T-helper 2 cell treated with Interferon-gamma antibody and Interleukin-4, amounts not matched to agents 100 ng/mL and 5 ng/mL, for 36 hours (primary cell): ENCODE data around the gene SOAT1. TPM values are rescaled to one million over a fixed set of nuclear protein-coding genes. Genes with fewer than 3 reads are reported as not detected.

Source experiments
- intact Hi-C: fragments of 100-400 bp; cut with micrococcal nuclease; formaldehyde crosslinking; loops from one replicate; pipeline ENCODE4 v1.15.1; 2023
- total RNA-seq: library from RNA; stranded (reverse); gene quantifications from 2 replicates; pipeline ENCODE4 v1.2.3, GENCODE V29; 2022

The SOAT1 gene
- total RNA-seq, 1 donor from 2014 or later, result 43.3 TPM

GRCh38 chr1:179303200-179303785, 9.7 kb downstream of the SOAT1 start:
- intact Hi-C loops, result no loop called here

- intact Hi-C loops, result no loop called here
Observed at GRCh38 chr1:179305450-179305849, 11.9 kb downstream of the SOAT1 start.

- intact Hi-C loops, result no loop called here
Observed at GRCh38 chr1:179310291-179310690, 16.7 kb downstream of the SOAT1 start.

- intact Hi-C loops, result no loop called here
Observed at GRCh38 chr1:179310721-179311120, 17.1 kb downstream of the SOAT1 start.

GRCh38 chr1:179311149-179311700, 17.6 kb downstream of the SOAT1 start:
- intact Hi-C loops, result no loop called here

GRCh38 chr1:179313004-179313403, 19.4 kb downstream of the SOAT1 start:
- intact Hi-C loops, result no loop called here

- intact Hi-C loops, result no loop called here
Observed at GRCh38 chr1:179314928-179315327, 21.3 kb downstream of the SOAT1 start.

GRCh38 chr1:179318491-179318890, 24.9 kb downstream of the SOAT1 start:
- intact Hi-C loops, result no loop called here

- intact Hi-C loops, result no loop called here
Observed at GRCh38 chr1:179321533-179322216, 28.1 kb downstream of the SOAT1 start.

- intact Hi-C loops, result no loop called here
Observed at GRCh38 chr1:179322557-179322956, 29.0 kb downstream of the SOAT1 start.

- intact Hi-C loops, result no loop called here
Observed at GRCh38 chr1:179323436-179323835, 29.8 kb downstream of the SOAT1 start.

GRCh38 chr1:179325836-179326235, 32.2 kb downstream of the SOAT1 start:
- intact Hi-C loops, result no loop called here

GRCh38 chr1:179326746-179327145, 33.1 kb downstream of the SOAT1 start:
- intact Hi-C loops, result no loop called here

- intact Hi-C loops, result no loop called here
Observed at GRCh38 chr1:179327196-179327595, 33.6 kb downstream of the SOAT1 start.

- intact Hi-C loops, result no loop called here
Observed at GRCh38 chr1:179327679-179328078, 34.1 kb downstream of the SOAT1 start.

GRCh38 chr1:179329862-179330261, 36.3 kb downstream of the SOAT1 start:
- intact Hi-C loops, result no loop called here

- intact Hi-C loops, result no loop called here
Observed at GRCh38 chr1:179334440-179334839, 40.8 kb downstream of the SOAT1 start.

- intact Hi-C loops, result no loop called here
Observed at GRCh38 chr1:179337288-179337687, 43.7 kb downstream of the SOAT1 start.

- intact Hi-C loops, result no loop called here
Observed at GRCh38 chr1:179337942-179338560, 44.5 kb downstream of the SOAT1 start.

- intact Hi-C loops, result no loop called here
Observed at GRCh38 chr1:179340918-179341317, 47.3 kb downstream of the SOAT1 start.

GRCh38 chr1:179341943-179342547, 48.4 kb downstream of the SOAT1 start:
- intact Hi-C loops, result no loop called here
